NAMALWA (cell line): ENCODE results near the gene ZC2HC1C.
A peak's percentile ranks its signal among the peaks of the same experiment; 100 is the strongest.
"Not testable (repeated sequence)": the region's sequence is repeated elsewhere in the genome, so short reads cannot be mapped to it uniquely, and the experiment has no call there.

Source experiments
- DNase-seq: peaks from one replicate; pipeline ENCODE4 v3.0.0-alpha.2; 2015; ENCODE audit warnings: low spot score

The ZC2HC1C gene

GRCh38 chr14:75054421-75054820 lies 15.0 kb upstream of the ZC2HC1C start:
- no peak for DNase-seq

- no peak for DNase-seq
These were observed 9.8 kb upstream of the ZC2HC1C start for GRCh38 chr14:75059642-75060041.

- DNase-seq = no peak
These were observed 9.0 kb upstream of the ZC2HC1C start for GRCh38 chr14:75060420-75060819.

- peak; percentile 16 for DNase-seq
These were observed 6.4 kb upstream of the ZC2HC1C start for GRCh38 chr14:75063013-75063412.

- peak; percentile 84 for DNase-seq
These were observed 5.8 kb upstream of the ZC2HC1C start, which contains the start of gene ACYP1 for GRCh38 chr14:75063491-75064204. TSS of gene ACYP1 (minus strand) at chr14:75064024. CDS start at chr14:75063553, 471 bp downstream.

GRCh38 chr14:75064205-75064567 lies 5.3 kb upstream of the ZC2HC1C start:
- no peak for DNase-seq

GRCh38 chr14:75066691-75067090 lies 2.8 kb upstream of the ZC2HC1C start:
- no peak for DNase-seq

GRCh38 chr14:75067212-75067611 lies 2.2 kb upstream of the ZC2HC1C start:
- no peak for DNase-seq

GRCh38 chr14:75067765-75068164 lies 1.7 kb upstream of the ZC2HC1C start:
- not testable (repeated sequence) for DNase-seq

GRCh38 chr14:75068294-75069120 lies 934 bp upstream of the ZC2HC1C start:
- no peak for DNase-seq

- DNase-seq = no peak
These were observed 337 bp downstream of the ZC2HC1C start for GRCh38 chr14:75069811-75070145.

- no peak for DNase-seq
These were observed 942 bp downstream of the ZC2HC1C start for GRCh38 chr14:75070383-75070782.

- no peak for DNase-seq
These were observed 8.4 kb downstream of the ZC2HC1C start for GRCh38 chr14:75077794-75078193.

GRCh38 chr14:75079521-75079920 lies 10.1 kb downstream of the ZC2HC1C start:
- no peak for DNase-seq

- no peak for DNase-seq
These were observed 12.3 kb downstream of the ZC2HC1C start for GRCh38 chr14:75081660-75082229.

- no peak for DNase-seq
These were observed 13.8 kb downstream of the ZC2HC1C start for GRCh38 chr14:75083271-75083670.

- no peak for DNase-seq
These were observed 15.1 kb downstream of the ZC2HC1C start for GRCh38 chr14:75084513-75084912.

- no peak for DNase-seq
These were observed 18.7 kb downstream of the ZC2HC1C start for GRCh38 chr14:75088153-75088552.

GRCh38 chr14:75088566-75089373 lies 19.3 kb downstream of the ZC2HC1C start:
- DNase-seq = peak; percentile 46

- no peak for DNase-seq
These were observed 20.9 kb downstream of the ZC2HC1C start for GRCh38 chr14:75090353-75090752.

- no peak for DNase-seq
These were observed 21.8 kb downstream of the ZC2HC1C start for GRCh38 chr14:75091251-75091650.

GRCh38 chr14:75092698-75093097 lies 23.3 kb downstream of the ZC2HC1C start:
- DNase-seq = no peak
